Measurements from ENCODE around the gene RND3.

RND3 gene

DNA sequence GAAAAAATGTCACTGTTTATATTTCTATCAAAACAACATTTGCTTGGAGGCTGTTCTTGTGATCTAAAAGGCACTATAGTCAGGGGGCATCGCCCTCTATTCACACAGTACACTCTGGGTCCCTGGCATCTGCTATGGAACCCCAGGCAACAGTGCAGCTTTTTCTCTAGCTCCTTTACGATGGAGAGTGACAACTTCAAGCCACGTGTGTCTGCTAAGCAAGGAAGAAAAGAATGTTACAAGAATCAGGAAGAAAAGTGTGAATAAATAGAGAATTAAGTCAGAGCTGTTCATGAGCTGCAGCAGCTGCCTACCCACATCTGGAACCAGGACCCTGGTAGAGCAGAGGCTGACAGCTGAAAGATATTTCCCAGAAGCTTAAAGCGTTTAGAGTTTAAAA lies 11.2 kb downstream of the RND3 start:
- no peak for DNase-seq (ENCODE audit: low read depth, low spot score)

DNA sequence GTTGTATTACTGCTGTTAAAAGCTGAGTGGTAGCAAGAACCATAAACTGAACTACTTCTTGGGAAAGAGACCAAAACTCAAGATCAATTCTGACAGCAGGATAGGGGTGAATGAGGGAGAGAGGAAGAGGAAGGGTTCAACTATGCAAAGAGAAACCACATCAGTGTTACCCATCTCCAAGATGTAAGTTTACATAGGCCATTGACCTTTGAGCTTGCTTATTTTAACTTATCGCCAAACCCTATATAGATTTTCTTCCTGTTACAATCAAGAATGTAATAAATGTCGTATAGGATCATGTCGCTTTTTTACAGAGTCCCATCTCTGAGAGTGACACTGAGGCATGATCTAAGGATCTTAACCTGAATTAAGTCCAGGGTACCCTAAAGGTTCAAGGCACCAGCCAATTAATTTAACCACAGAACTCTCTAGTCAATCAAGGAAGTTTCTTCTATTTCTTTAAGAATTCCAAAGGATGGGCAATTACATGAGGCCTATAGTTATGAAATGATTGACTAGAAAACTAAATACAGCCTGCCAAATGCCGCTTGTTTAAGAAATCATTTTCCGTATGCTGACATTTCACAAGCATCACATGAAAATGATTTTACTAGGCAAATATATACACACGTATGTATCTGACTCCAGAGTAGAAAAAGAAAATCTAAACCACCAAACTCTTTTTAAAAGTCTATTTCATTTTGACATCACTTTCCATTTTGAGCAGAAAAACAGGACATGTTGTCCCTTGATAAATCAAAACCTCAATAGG lies 11.8 kb downstream of the RND3 start:
- no peak for DNase-seq (ENCODE audit: low read depth, low spot score)

DNA sequence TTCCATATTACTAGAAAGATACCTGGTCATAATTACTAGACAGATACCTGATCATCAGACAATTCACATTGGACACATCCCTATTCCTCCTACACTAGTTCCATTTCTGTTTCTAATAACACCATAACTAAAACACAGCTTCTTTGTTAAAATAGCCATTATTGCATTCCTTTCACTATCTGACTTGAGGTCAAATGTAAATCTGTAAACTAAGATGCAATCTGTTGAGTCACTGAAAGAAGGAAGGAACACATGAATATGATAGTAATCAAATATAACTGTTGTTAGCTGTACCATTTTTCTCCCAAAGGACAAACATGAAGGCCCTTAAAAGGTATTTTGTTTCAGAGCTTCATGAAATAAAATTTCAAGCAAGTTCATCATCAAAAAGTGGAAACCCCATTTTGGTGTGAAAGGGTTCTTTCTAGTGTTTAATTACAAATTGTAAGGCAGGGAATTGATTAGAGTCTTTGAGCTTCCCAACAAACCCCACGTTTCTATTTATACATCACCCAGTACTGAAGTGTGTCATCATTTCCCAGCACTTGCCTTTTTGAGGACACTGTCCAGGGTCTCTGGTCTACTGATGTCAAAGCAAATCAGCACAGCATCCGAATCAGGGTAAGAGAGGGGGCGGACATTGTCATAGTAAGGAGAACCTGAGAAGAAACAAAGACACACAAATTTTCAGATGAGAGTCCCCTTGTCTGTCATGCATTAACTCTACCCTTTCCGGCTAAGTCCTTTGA lies 13.0 kb downstream of the RND3 start:
- no peak for DNase-seq (ENCODE audit: low read depth, low spot score)

DNA sequence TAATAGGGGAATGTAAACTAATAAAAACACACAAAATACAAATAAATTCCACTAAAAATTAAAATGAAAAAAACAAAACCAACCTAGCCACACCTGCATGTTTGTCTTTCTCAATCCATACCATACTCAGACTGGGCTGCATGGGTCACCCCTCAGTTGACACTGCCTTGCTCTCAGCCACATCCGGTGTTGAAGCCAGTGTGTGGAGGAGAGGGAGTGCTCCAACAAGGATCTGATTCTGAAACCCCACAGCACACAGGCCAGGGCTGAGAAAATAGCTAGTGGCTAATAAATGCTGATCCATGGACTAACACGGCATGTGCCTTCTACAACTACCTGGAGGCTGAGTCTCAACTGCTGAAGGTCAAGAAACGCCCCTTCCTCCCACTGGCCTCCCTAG lies 13.7 kb downstream of the RND3 start:
- no peak for DNase-seq (ENCODE audit: low read depth, low spot score)

DNA sequence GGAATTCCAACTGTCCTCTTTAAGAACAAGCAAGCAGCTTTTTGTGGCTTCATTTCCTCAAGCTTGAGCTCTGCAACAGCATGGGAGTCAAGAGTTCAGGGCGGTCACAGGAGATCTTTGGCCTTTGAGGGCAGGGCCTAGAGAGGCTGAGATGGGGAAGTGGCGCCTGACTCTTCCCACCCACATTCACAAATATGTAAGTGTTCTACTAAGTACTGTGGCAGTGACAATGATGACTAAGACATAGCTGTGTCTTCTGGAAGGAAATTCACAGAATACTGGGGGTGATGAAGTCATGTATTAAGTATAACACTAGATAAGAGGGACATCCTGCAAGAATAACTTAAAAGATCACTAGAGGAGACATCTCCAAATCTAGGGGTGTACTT lies 15.0 kb downstream of the RND3 start:
- DNase-seq (ENCODE audit: low read depth, low spot score), result no peak

DNA sequence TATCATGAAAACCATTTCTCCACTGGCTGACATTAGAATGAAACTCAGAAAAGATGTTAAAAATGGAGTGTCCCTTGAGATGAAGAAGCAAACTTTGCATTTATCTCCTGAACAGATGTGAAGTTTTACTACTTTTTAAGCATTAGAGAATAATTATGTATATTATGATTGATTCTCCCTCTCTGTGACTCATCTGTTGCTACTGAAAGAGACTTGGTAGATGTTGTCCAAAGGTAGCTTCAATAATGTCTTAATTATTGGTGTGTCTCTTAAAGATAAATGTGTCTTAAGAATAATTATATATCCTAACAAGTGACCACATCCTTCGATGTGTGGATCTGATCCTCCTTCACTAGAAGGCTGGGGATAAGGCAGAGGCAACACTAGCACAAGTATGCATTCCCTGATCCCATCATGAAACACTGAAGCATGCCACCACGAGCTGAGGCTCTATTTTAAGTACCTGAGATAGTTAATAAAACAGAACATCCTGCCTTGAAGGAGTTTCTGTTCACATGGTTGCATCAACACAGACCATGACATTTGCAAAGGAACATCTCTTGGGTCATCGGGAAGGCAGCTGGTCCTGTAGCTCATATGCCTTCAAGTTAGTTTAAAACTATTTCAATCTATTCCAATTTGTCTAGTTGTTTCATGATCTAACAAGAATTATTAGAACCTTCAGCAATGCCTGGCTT lies 15.5 kb downstream of the RND3 start:
- no peak for DNase-seq (ENCODE audit: low read depth, low spot score)

DNA sequence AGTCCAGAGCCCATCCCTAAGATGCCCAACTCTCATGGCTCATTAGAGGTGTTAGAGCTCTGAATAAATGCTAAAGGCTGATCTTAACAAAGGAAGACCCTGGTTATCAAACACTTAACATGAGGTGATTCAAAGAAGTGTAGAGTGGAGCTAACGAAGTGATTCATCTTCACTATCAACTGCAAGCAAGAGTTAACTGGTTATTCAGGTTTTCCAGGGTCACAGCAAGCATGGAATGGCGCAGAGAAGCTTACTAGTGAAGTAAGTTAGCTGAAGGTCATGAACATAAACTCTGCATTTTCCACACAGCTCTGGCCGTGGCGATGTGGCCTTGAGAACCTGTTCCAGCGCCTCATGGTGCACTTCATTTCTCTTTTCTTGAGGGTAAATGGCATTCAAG lies 17.0 kb downstream of the RND3 start:
- no peak for DNase-seq (ENCODE audit: low read depth, low spot score)

DNA sequence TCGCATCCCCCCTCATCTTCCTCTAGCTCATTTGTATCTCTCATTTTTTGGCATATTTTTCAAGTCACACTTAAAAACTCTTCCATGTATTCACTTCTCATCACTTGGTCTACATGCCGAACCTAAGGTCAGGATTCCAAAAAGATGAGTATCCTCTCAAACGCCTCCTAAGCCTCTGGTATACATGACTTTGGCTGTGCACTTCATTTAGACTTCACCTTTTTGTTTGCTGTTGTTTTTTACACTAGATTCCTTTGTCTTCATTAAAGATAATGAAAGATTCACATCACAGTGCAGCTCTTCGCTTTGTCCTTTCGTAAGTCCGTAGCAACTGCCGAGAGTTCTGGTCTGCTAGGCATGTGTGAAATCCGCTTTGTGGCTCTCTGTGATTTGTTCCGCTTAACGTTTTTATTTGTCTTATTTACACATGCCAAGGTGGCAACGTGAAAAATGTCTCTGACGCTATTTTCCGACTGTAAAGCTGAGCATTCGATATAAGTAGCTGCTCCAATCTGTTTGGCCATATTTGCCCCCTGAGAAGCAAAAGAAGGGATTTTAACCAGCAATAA lies 17.7 kb downstream of the RND3 start:
- no peak for DNase-seq (ENCODE audit: low read depth, low spot score)

DNA sequence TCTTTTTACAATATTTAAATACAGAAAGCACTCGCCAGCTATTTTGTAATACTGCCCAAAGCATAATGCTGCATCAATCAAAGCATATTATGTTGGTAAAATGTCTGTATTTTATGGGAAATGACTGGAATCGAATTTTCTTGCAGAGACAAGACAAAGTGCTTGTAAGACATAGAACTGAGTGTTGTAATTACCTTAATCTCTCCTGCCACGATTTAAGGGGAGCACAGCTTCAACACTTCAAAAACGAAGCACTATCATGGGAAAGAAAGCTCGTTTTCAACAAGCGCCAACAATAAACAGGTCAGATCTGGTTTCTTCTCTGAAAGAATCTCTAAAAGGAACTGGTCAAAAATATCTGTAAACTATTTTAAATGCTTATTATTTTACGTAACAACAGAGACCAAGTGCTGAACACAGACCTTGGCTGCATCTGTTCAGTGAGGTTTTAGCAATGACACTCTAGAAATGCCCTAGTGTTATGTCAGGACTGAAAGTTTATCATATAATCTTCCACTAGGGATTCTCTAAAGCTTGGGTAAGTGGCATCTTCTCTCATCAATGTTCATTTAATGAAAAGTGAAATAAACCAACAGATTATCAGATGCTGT lies 19.0 kb downstream of the RND3 start:
- DNase-seq (ENCODE audit: low read depth, low spot score), result no peak

DNA sequence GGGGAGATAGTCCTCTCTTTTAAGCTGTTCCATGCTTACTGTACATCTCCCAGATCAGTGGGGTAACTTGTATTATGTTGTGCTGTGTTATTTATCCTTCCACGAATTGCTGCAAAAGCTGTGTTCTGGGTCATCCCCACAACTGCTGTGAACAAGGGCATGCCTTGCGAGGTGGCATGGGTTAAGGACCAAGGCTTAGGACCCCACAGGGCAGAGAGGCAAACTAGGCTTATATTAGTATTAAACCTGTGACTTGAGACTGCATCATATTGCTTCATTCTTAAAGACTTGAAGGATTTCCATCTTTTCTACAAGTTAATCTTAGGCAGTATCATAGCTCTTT lies 19.9 kb downstream of the RND3 start:
- no peak for DNase-seq (ENCODE audit: low read depth, low spot score)

DNA sequence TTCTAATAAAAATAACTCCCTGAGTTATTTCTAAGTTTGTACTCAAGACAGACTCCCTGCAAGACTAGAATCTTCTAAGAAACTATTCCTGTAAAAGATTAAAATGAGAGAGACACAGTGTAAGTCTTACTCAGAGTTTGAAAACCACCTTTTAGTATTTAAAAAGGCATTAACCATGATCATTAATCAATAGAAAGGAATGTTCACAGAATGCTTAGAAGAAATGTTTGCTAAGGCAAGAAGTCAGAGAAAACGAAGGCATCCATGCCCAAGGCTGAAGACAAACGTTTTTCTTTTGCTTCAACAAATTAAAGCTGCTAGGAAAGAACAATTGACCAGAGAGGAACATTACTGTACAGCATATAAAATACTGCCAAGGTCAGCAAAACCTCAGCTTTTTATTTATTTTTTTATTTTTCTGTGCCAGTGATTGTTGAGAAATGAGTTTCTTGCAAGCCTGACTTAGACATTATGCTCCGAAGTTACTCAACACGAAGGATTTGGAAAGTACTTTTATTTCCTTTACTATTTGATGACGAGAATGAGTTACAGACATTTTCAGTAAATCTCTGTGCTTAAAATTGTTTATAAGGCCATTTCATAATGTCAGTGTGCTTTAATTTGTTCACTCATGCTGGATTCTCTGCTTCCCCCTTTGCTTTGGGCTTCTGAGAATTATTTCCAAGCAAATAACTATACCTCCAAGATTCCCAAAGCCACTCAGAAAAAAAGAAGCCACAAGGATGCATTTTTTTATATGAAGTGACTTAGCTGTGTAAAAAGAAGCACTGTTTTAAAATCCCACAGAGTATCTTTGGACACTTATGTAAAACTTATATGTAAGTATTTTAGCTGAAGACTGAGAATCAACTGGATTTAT lies 20.5 kb downstream of the RND3 start:
- DNase-seq (ENCODE audit: low read depth, low spot score), result no peak

DNA sequence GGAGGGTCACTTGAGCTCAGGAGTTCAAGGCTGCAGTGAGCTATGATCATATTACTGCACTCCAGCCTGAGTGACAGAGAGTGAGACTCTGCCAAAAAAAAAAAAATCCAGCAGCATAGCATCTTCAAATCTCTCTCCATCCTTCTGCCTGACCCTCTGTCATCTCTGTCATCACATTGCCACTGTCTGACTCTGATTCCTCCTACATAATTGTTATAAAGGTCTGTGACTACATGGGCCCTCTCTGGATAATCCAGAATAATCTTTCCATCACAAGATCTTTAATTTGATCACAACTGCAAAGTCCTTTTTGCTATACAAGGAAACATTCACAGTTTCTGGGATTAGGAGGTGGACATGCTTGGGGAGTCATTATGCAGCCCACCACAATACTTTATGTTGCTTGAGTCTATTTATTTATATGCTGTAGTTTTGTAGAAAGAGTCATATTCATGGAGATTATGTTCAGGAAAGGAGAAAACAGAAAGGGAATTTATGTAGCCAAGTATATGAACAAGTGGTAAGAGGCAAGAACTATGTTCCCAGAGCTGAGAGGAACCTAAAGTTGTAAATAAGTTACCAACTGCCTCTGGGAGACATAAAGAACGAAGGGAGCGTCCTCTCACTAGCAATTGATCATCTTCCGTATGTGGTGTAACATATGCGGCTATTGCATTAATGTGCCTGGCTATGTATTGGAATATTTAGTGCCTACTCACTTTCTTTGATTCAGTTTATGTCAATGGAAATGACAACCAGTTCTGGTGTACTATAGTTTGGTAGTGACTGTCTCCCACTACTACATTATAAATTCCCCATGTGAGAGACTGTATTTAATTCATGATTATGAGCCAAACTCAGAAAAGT lies 21.5 kb downstream of the RND3 start:
- no peak for DNase-seq (ENCODE audit: low read depth, low spot score)

DNA sequence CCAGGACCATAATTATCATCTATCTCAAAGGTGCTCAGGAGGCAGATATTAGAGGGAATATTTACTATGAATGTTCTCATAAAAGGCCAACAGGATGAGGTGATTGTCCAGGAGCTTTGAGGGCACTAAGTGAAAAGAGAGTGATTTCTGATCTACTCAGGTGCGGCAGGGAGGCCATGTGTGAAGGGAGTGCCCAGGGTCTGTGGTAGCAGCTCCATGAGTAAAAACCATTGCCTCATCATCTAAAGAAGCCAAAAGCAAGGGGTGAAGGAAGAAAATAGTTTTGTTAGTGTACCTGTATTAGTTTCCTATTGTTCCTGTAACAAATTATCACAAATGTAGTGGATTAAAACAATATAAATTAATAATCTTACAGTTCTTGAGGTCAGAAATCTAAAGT lies 22.5 kb downstream of the RND3 start:
- no peak for DNase-seq (ENCODE audit: low read depth, low spot score)

DNA sequence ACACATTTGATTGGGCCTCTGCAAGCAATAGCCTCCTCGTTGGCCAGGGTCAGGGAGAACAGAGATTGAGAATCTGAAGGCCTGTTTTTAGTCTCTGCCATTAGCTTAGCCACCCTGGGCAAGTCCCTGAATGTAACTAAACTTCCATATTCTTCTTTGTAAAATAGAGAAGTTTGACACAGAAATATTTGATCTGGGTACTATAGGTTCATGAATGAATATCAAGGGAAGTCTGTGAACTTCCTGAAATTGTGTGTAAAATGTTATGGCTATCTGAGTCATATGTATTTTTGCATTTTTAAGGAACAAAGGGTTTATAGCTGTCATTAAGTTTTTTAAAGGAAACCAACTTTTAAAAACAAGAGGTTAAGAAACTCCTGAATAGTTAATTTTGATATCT lies 23.2 kb downstream of the RND3 start:
- no peak for DNase-seq (ENCODE audit: low read depth, low spot score)

DNA sequence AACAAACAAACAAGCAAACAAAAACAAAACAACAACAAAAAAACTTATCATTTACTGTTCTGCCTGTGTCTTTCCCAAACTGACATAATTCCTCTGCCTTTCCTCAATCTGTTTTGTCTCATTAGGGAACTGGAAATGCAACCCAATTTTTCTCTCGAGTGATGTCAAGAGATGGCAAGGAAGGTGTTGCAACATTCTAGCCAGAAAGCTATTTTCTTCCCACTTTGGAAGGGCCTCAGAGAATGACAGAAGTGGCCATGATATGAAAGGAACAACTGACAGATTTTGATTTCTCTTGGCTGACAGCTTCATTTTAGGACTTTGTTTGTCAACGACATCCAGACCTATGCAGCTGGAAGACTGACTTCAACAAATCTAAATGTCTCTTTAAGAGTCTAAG lies 24.7 kb downstream of the RND3 start:
- no peak for DNase-seq (ENCODE audit: low read depth, low spot score)

DNA sequence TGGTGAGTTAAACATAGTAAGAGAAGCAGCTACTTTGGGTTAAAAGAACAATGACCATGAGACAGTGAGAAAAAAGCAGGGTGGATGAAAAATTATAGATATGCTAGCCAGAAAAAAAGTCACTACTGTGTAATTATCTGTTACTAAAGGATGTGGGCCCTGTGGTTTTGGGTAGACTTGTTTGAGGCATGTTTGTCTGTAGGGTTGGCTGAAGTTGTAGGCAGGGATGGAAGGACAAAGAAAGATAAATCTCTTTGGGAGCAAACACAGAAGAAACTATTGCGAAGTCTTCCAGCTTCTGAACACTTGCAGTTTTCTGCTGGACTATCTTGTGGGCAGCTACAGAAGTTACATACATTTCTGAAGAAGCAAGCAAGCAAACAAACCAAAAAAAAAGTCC lies 28.2 kb downstream of the RND3 start:
- no peak for DNase-seq (ENCODE audit: low read depth, low spot score)

DNA sequence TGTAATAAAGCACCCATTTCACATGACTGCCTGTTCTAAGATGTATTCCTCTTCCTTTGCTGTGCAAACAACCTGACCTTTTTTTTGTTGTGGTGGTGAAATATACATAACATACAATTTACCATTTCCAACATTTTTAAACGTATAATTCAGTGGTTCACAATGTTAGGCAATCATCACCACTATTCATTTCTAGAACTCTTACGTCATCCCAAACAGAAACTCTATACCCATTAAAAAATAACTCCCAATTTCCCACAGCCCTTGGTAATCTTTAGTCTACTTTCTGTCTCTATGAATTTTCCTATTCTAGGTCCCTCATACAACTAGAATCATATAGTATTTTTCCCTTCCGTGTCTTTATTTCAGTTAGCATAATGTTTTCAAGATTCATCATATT lies 36.7 kb downstream of the RND3 start:
- no peak for DNase-seq (ENCODE audit: low read depth, low spot score)

DNA sequence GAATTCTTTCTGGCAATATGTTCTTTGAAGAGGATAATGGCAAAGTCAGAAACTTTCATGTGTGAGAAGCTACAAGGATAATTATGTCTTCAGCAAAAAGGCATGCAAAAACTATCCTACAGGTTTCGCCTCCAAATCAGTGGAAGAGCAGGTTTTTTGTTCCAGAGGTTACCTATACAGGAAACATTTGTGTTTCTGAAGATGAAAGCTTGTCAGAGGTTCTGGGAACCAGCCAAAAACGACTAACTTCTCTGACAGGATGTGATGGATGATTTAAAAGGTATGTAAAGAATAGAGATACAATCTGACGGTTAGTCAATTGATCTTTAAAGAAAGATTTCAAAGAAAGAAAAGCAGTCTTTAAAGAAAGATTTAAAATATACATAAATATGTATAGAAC lies 37.6 kb downstream of the RND3 start:
- DNase-seq (ENCODE audit: low read depth, low spot score), result no peak

DNA sequence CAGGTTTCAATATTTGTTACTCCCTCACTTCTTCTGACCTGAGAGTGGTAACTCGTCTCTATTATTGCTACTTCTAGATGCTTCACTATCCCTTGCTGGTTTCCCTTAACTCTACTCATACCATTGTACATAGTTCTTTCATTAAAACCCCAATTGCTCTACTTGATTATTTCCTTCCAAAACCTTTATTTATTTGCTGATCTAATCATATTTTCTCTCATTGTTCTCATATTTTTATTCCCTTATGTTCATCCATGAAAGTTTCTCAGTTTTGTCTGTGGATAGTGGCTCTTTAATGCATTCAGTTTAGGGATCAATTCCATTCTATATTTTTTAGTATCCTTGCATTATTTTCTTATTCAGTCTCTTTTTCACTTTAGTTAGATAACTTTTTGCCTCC lies 42.1 kb downstream of the RND3 start:
- no peak for DNase-seq (ENCODE audit: low read depth, low spot score)

DNA sequence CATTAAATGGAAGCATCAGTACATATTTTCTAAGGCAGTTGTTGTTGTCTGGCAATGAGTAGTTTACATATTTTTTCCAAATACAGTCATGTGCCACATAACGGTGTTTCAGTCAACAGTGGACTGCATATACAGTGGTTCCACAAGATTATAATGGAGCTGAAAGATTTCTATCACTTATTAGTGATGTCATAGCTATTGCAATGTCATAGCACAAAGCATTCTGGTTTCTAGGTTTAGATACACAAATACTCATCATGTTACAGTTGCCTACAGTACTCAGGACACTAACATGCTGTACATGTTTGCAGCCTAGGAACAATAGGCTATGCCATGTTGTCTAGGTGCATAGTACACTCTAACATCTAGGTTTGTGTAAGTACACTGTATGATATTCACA lies 45.0 kb downstream of the RND3 start:
- no peak for DNase-seq (ENCODE audit: low read depth, low spot score)
